Measurements from ENCODE around the gene NOL4L. TPM values are rescaled to one million over a fixed set of nuclear protein-coding genes. Genes with fewer than 3 reads are reported as not detected.

NOL4L gene
- total and polyA plus RNA-seq, 2 donors (not counting 3 experiments of a cell fraction or from before 2014, with no cell fraction given): 55.2 to 79.6 TPM

- no peaks in the 10 kb centered on the region for H3K79me2 ChIP-seq (ENCODE audit: control insufficient read depth, insufficient read depth, low read length)
- no TSS peak for BruUV-seq (replicated peaks)
- no peak overlapping the region for H3K9ac ChIP-seq (replicated peaks; ENCODE audit: extremely low read depth, insufficient read depth, low read length)
- no peaks in the 10 kb centered on the region for H3K9me3 ChIP-seq (replicated peaks; ENCODE audit: control insufficient read depth, insufficient read depth, low read length)
- no peak for FAIRE-seq
- TF ChIP-seq, protein P1, sequence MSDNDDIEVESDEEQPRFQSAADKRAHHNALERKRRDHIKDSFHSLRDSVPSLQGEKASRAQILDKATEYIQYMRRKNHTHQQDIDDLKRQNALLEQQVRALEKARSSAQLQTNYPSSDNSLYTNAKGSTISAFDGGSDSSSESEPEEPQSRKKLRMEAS (IDR thresholded peaks at IDR 0.05; ENCODE audit: insufficient read depth, insufficient read length): no peak
- TF ChIP-seq POLR2A (IDR thresholded peaks at IDR 0.05; ENCODE audit: low read depth, low read length): no peak
- TF ChIP-seq JUN (IDR thresholded peaks at IDR 0.05; ENCODE audit: borderline replicate concordance, insufficient read depth, insufficient read length, low read depth): no peak
- no peak for TF ChIP-seq EZH2 (IDR thresholded peaks at IDR 0.05; ENCODE audit: borderline replicate concordance, low read depth, low read length, severe bottlenecking)
- no peak for TF ChIP-seq POLR2AphosphoS5 (IDR thresholded peaks at IDR 0.05; ENCODE audit: insufficient read depth, low read depth, low read length)
- no peak for TF ChIP-seq MYC (IDR thresholded peaks at IDR 0.05; ENCODE audit: low read depth, low read length)
- no peak for TF ChIP-seq FOS (IDR thresholded peaks at IDR 0.05; ENCODE audit: borderline replicate concordance, insufficient read depth, low read length)
- no peak for TF ChIP-seq GATA2 (IDR thresholded peaks at IDR 0.05; ENCODE audit: insufficient read depth, insufficient read length, low read depth, low read length)
- intact Hi-C loops (cut with micrococcal nuclease): no loop called here
- H3K27ac ChIP-seq (ENCODE audit: insufficient read depth, low read depth, low read length): no peak overlapping the region
- dilution Hi-C loops (cut with MboI; ENCODE audit: extremely low pct_ligation_motif_present, low sequenced_read_pairs): no loop called here
- no peak for DNase-seq (ENCODE audit: low read depth, low spot score)
- CTCF ChIA-PET: interaction anchor here (1.0 to 1.4 kb wide), 2 partner anchors 12 to 110 kb away, joined by 3 read pairs; no protein-coding TSS in a partner anchor
- no peak overlapping the region for H2AFZ ChIP-seq (ENCODE audit: low read depth, low read length)
- H3K36me3 ChIP-seq (ENCODE audit: control insufficient read depth in 2 of 2, extremely low read depth in 1 of 2, insufficient read depth in 2 of 2, low read length in 2 of 2): no peaks in the 10 kb centered on the region
- peaks cover 3% of the 10 kb centered on the region for H3K4me1 ChIP-seq (ENCODE audit: control insufficient read depth, extremely low read depth, insufficient read depth, low read length)
- H3K9me1 ChIP-seq (replicated peaks; ENCODE audit: control insufficient read depth, extremely low read depth, insufficient read depth, low read length): no peaks in the 10 kb centered on the region
- H3K27me3 ChIP-seq (ENCODE audit: control insufficient read depth in 2 of 2, insufficient read depth in 2 of 2, low read length in 2 of 2): no peaks in the 10 kb centered on the region
- H3K4me3 ChIP-seq (replicated peaks in 1 of 3; ENCODE audit: insufficient read depth in 1 of 3, low read depth in 1 of 3, low read length in 3 of 3): no peak overlapping the region
- POLR2A ChIA-PET: no interaction called here
- no peaks in the 10 kb centered on the region for H4K20me1 ChIP-seq (replicated peaks; ENCODE audit: control insufficient read depth, extremely low read depth, insufficient read depth, low read length)
- H3K4me2 ChIP-seq (ENCODE audit: insufficient read depth, low read length): no peak overlapping the region
Measured at GRCh38 chr20:32542259-32542615, 42.9 kb downstream of the NOL4L start.

All from endothelial cell of umbilical vein (primary cell).